Measurements from ENCODE around the gene MUTYH. TPM values are rescaled to one million over a fixed set of nuclear protein-coding genes. Genes with fewer than 3 reads are reported as not detected.

MUTYH gene
- total RNA-seq, 4 donors from 2014 or later = 28.7 to 78.2 (median 49.0) TPM

DNA sequence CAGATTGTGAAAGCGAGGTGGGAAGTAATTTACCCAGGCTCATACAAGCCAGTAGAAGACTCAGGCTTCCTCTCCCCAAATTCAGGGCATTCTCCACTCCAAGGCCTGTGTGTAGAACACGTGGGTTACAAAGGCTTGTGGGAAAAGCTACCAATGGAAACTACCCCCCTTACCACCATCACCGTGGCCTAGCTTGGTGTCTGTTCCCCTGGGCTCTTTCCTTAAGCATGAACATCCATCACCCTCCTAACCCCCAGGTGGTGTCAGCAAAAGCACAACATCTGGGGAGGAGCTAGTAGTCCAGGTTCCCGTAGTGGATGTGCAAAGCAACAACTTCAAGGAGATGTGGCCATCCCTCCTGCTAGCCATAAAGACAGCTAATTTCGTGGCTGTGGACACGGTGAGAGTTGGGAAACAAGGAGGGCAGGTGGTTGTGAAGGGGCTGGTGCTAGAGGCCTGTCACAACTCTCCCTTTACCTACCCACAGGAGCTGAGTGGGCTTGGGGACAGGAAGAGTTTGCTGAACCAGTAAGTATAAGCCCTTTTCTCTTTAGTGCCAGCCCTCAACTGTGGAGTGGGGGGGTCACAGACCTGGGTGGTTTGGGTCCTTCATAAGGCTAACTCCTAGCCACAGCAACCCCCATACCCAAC lies 701 bp upstream of the MUTYH start:
- peak overlapping the region; percentile 60 to 89 (median 68) for H3K4me3 ChIP-seq
- H3K36me3 ChIP-seq = peaks cover 0 to 26% (median 9%) of the 10 kb centered on the region in 4 donors
- H3K4me1 ChIP-seq = peaks cover 9 to 50% (median 37%) of the 10 kb centered on the region in 4 donors
- H3K27ac ChIP-seq = peak overlapping the region; percentile 90 to 98 (median 96)
- WGBS, 2 donors (ENCODE audit: low coverage in 1 of 2) = 20% methylated on average over 6 of the region's 6 CpGs; no CpG with 5 or more reads in 1 of the 2 donors
- H3K27me3 ChIP-seq = no peaks in the 10 kb centered on the region
- intact Hi-C loops (cut with DNase I; ENCODE audit: low total_unique reads) = no loop called here
- DNase-seq = no peak
- TF ChIP-seq, protein P1, sequence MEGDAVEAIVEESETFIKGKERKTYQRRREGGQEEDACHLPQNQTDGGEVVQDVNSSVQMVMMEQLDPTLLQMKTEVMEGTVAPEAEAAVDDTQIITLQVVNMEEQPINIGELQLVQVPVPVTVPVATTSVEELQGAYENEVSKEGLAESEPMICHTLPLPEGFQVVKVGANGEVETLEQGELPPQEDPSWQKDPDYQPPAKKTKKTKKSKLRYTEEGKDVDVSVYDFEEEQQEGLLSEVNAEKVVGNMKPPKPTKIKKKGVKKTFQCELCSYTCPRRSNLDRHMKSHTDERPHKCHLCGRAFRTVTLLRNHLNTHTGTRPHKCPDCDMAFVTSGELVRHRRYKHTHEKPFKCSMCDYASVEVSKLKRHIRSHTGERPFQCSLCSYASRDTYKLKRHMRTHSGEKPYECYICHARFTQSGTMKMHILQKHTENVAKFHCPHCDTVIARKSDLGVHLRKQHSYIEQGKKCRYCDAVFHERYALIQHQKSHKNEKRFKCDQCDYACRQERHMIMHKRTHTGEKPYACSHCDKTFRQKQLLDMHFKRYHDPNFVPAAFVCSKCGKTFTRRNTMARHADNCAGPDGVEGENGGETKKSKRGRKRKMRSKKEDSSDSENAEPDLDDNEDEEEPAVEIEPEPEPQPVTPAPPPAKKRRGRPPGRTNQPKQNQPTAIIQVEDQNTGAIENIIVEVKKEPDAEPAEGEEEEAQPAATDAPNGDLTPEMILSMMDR (IDR thresholded peaks at IDR 0.05) = no peak
- in situ Hi-C loops (cut with MboI; ENCODE audit: low pct_ligation_motif_present in 1 of 4, low pct_unique_long_range_greater_than_20kb in 1 of 4, low sequenced_read_pairs in 3 of 4) = loop anchor here in 1 of 4 donors (10.0 kb wide), 1 partner anchor 234 kb away; no protein-coding TSS in a partner anchor
- no peaks in the 10 kb centered on the region for H3K9me3 ChIP-seq

DNA sequence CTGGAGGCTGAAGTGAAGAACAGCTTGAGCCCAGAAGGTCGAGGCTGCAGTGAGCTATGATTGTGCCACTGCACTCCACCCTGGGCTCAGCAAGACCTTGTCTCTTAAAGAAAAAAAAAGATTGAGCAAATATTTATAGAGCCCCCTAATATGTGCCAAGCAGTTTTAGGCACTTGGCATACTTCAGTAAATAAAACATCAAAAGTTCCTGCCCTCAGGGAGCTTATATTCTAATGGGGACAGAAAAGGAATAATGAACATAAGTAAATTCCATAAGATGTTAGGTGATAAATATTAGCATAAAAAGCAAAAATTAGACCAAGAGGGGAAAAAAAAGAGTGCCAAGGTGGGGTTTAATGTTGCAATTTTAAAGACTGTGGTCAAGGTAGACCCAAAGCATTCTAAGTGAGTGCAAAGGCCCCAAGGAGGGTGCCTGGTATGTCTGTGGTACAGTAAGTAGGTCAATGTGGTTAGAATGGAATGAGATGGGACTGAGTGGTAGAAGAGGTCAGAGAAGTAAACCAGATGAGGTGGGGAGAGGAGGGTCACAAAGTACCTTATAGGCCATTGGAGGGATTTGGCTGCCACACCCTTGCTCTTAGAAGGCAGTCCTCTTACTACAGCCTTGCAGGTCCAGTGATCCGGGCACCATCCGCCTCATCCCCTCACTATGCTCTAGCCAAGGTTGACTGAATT lies 2.5 kb downstream of the MUTYH start:
- no peaks in the 10 kb centered on the region for H3K9me3 ChIP-seq
- H3K4me1 ChIP-seq = peaks cover 9 to 69% (median 46%) of the 10 kb centered on the region in 4 donors
- no peak overlapping the region for H3K4me3 ChIP-seq
- in situ Hi-C loops (cut with MboI; ENCODE audit: low pct_ligation_motif_present in 1 of 4, low pct_unique_long_range_greater_than_20kb in 1 of 4, low sequenced_read_pairs in 3 of 4) = no loop called here
- intact Hi-C loops (cut with DNase I; ENCODE audit: low total_unique reads) = no loop called here
- DNase-seq = no peak
- WGBS, 2 donors (ENCODE audit: low coverage in 1 of 2) = 83 to 100% methylated on average over 1 to 3 of the region's 3 CpGs
- H3K27me3 ChIP-seq = no peaks in the 10 kb centered on the region
- peaks cover 0 to 10% (median 2%) of the 10 kb centered on the region in 4 donors for H3K36me3 ChIP-seq
- peak overlapping the region in 3 of 4 donors; percentile 90 to 97 (median 95) for H3K27ac ChIP-seq
- TF ChIP-seq POLR2AphosphoS5 (IDR thresholded peaks at IDR 0.05) (no peak), EP300 (IDR thresholded peaks at IDR 0.05; ENCODE audit: low read depth) (no peak), POLR2A (IDR thresholded peaks at IDR 0.05) (no peak)
- TF ChIP-seq, protein P1 (IDR thresholded peaks at IDR 0.05) = no peak

DNA sequence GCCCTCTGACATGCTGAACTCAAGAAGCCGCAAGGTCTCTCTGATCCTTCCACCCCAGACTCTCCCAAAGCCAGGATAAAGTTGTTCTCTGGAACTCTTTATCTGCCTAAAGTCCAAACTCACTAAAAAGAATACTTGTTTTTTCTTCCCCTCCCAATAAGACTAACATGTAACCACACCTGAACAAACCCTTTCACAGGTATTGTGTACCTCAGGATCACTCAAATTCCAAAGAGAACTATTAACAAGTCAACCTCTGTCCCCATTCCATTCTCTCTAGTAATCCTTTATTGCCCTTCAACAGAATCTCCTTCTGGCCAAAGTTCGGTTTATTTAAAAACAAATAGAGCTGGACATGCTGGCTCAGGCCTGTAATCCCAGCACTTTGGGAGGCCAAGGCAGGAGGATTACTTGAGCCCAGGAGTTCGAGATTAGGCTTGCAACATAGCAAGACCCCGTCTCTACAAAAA lies 4.3 kb downstream of the MUTYH start:
- H3K9me3 ChIP-seq = no peaks in the 10 kb centered on the region
- in situ Hi-C loops (cut with MboI; ENCODE audit: low pct_ligation_motif_present in 1 of 4, low pct_unique_long_range_greater_than_20kb in 1 of 4, low sequenced_read_pairs in 3 of 4) (no loop called here), intact Hi-C loops (cut with DNase I; ENCODE audit: low total_unique reads) (no loop called here)
- no peak overlapping the region for H3K4me3 ChIP-seq
- H3K27ac ChIP-seq = peak overlapping the region; percentile 82 to 97 (median 90)
- WGBS, 2 donors (ENCODE audit: low coverage in 1 of 2) = 51 to 60% methylated on average over 3 to 4 of the region's 4 CpGs
- H3K36me3 ChIP-seq = peaks cover 0 to 7% (median 0%) of the 10 kb centered on the region in 4 donors
- DNase-seq = peak; percentile 38
- H3K27me3 ChIP-seq = no peaks in the 10 kb centered on the region
- peaks cover 1 to 56% (median 35%) of the 10 kb centered on the region in 4 donors for H3K4me1 ChIP-seq
- TF ChIP-seq POLR2A (IDR thresholded peaks at IDR 0.05) (peak; percentile 10), EP300 (IDR thresholded peaks at IDR 0.05; ENCODE audit: low read depth) (no peak), POLR2AphosphoS5 (IDR thresholded peaks at IDR 0.05) (peak in 2 of 3 donors; percentile 49 to 72)
- TF ChIP-seq, protein P1 (IDR thresholded peaks at IDR 0.05) = no peak

Data from transverse colon (tissue), 4 donors.